HG03064 (cell line): Measurements from ENCODE around the gene TRA2A.
"Not testable (repeated sequence)": the region's sequence is repeated elsewhere in the genome, so short reads cannot be mapped to it uniquely, and the experiment has no call there.

Source experiments
- ATAC-seq: cut with Tn5 transposase; IDR thresholded peaks from one replicate; pipeline ENCODE4 v1.9.1; 2021; ENCODE audit warnings: low read depth; ENCODE audit not compliant: unreplicated experiment

The TRA2A gene

GRCh38 chr7:23513746-23514145, 18.0 kb downstream of the TRA2A start:
- ATAC-seq: not testable (repeated sequence)

GRCh38 chr7:23494009-23494408, 37.8 kb downstream of the TRA2A start:
- no peak for ATAC-seq

GRCh38 chr7:23491502-23491901, 40.3 kb downstream of the TRA2A start:
- no peak for ATAC-seq

GRCh38 chr7:23490357-23491135, 41.2 kb downstream of the TRA2A start:
- ATAC-seq: peak; percentile 54

- not testable (repeated sequence) for ATAC-seq
Measured at GRCh38 chr7:23488714-23489113, 43.1 kb downstream of the TRA2A start.

GRCh38 chr7:23487670-23488069, 44.1 kb downstream of the TRA2A start:
- no peak for ATAC-seq

- ATAC-seq: no peak
Measured at GRCh38 chr7:23486002-23486773, 45.6 kb downstream of the TRA2A start.

GRCh38 chr7:23482686-23483085, 49.1 kb downstream of the TRA2A start:
- ATAC-seq: no peak

- no peak for ATAC-seq
Measured at GRCh38 chr7:23477962-23478866, 53.6 kb downstream of the TRA2A start.

GRCh38 chr7:23477157-23477499, 54.7 kb downstream of the TRA2A start:
- ATAC-seq: no peak

- no peak for ATAC-seq
Measured at GRCh38 chr7:23476286-23477156, 55.3 kb downstream of the TRA2A start.

- no peak for ATAC-seq
Measured at GRCh38 chr7:23475576-23475839, 56.3 kb downstream of the TRA2A start.

GRCh38 chr7:23474829-23475575, 56.8 kb downstream of the TRA2A start:
- no peak for ATAC-seq

GRCh38 chr7:23474094-23474828, 57.5 kb downstream of the TRA2A start:
- peak; percentile 71 for ATAC-seq

GRCh38 chr7:23473844-23474093, 58.0 kb downstream of the TRA2A start:
- no peak for ATAC-seq

- ATAC-seq: no peak
Measured at GRCh38 chr7:23472956-23473843, 58.6 kb downstream of the TRA2A start.

GRCh38 chr7:23472556-23472955, 59.2 kb downstream of the TRA2A start:
- no peak for ATAC-seq

- ATAC-seq: no peak
Measured at GRCh38 chr7:23472046-23472445, 59.7 kb downstream of the TRA2A start.
